Upper lobe of left lung (tissue), 4 donors: Measurements from ENCODE around the gene RNF14.

Source experiments
- CTCF ChIP-seq, 6 experiments: fragments of 450-650 bp in 4 of 6; fragments of 200-600 bp in 2 of 6; sonication (generic) in 2 of 6; IDR thresholded peaks; one replicate each; pipeline ENCODE4 v1.5.1; 2016 to 2019; ENCODE audit warnings: antibody characterized with exemption in 6 of 6
- EP300 ChIP-seq, 4 donors: sonication (generic); formaldehyde crosslinking; IDR thresholded peaks; one replicate each; pipeline ENCODE4 v1.5.1; 2017; ENCODE audit warnings: antibody characterized with exemption in 4 of 4, control low read depth in 2 of 4
- POLR2A ChIP-seq, 4 donors: fragments of 450-650 bp; IDR thresholded peaks; one replicate each; pipeline ENCODE4 v1.5.1; 2016 to 2017; ENCODE audit warnings: antibody characterized with exemption in 4 of 4, mild to moderate bottlenecking in 2 of 4

DNA sequence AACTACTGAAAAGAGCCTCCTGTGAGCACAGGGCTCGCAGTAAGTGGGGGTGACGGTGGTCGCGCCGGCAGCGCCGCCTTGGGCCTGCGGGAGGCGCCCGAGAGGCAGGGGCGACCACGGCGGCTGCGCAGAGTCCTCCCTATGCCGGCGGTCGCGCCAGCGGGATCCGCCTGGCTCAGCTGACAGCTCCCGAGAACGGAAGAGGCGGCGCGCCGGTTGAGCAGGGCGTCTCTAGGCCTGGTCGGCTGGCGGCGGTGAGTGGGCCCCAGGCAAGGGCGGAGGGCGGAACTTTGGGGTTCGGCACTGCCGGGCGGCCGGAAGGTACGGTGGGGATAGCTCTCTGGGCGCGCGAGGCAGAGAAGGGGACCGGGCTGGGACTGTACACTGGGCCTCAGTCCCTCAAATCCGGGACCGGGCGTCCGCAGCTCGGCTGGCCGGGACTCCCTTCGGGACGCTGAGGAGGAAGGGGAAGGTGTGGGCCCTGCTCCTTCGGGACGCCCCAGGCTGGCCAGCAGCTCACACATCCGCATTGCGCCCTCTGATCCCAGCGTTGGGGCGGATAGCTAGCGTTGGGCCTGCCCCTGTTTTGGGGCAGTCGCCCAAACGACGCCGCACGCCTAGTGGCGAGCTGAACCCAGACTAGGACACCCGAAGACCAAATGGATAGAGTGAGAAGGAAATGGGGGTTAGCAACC is at the start of gene RNF14:
- TF ChIP-seq EP300 (IDR thresholded peaks at IDR 0.05) (no peak), POLR2A (IDR thresholded peaks at IDR 0.05) (peak in 3 of 4 donors; percentile 90 to 98 (median 93)), CTCF (IDR thresholded peaks at IDR 0.05) (peak; percentile 97 to 99 (median 97))
